ENCODE measurements around the gene WNT7B.

DNA sequence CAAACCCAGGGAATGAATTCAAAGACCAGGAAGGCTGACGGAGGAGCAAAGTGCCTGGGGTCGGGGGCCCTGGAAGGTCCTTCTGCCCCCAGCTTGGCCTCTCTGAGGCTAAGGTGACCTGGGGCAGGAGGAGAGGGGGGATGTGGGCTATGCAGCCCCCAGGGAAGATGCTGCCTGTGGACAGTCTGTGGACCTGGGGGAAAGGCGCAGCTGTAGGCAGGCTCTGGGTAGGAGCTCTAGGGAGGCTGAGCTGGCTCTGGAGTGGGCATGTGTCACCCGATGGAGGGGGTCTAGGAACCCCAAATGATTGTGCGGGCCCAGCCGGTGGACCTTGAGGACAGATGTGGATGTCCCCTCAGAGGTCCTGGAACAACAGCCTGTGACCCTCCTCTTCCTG, 42.8 kb downstream of the WNT7B start:
- TF ChIP-seq, protein P1, sequence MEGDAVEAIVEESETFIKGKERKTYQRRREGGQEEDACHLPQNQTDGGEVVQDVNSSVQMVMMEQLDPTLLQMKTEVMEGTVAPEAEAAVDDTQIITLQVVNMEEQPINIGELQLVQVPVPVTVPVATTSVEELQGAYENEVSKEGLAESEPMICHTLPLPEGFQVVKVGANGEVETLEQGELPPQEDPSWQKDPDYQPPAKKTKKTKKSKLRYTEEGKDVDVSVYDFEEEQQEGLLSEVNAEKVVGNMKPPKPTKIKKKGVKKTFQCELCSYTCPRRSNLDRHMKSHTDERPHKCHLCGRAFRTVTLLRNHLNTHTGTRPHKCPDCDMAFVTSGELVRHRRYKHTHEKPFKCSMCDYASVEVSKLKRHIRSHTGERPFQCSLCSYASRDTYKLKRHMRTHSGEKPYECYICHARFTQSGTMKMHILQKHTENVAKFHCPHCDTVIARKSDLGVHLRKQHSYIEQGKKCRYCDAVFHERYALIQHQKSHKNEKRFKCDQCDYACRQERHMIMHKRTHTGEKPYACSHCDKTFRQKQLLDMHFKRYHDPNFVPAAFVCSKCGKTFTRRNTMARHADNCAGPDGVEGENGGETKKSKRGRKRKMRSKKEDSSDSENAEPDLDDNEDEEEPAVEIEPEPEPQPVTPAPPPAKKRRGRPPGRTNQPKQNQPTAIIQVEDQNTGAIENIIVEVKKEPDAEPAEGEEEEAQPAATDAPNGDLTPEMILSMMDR (IDR thresholded peaks at IDR 0.05): no peak
- no peak for TF ChIP-seq POLR2A (IDR thresholded peaks at IDR 0.05)

All from testis (tissue), 2 donors.